Neural cell (in vitro differentiated cells): ENCODE measurements around the gene SHC1.

Source experiments
- EP300 ChIP-seq: fragments of 450-650 bp; conservative IDR thresholded peaks from 2 replicates; pipeline ENCODE4 v1.6.1; 2014; ENCODE audit warnings: antibody characterized with exemption, mild to moderate bottlenecking, moderate library complexity; ENCODE audit not compliant: poor library complexity, severe bottlenecking
- EZH2 ChIP-seq: fragments of 200-600, 300-800 bp; shearing (Covaris generic), sonication (generic); IDR thresholded peaks from 2 replicates; pipeline ENCODE4 v1.6.1; 2014; ENCODE audit warnings: antibody characterized with exemption, low read length, borderline replicate concordance, mild to moderate bottlenecking; ENCODE audit not compliant: insufficient read depth, poor library complexity, severe bottlenecking
- MXI1 ChIP-seq: fragments of 450-650 bp; conservative IDR thresholded peaks from 2 replicates; pipeline ENCODE4 v1.6.1; 2014; ENCODE audit warnings: antibody characterized with exemption, mild to moderate bottlenecking; ENCODE audit not compliant: poor library complexity, severe bottlenecking
- POLR2AphosphoS5 ChIP-seq: IDR thresholded peaks from 2 replicates; pipeline ENCODE4 v1.6.1; 2012
- RAD21 ChIP-seq: fragments of 450-650 bp; conservative IDR thresholded peaks from 2 replicates; pipeline ENCODE4 v1.6.1; 2014; ENCODE audit warnings: antibody characterized with exemption, mild to moderate bottlenecking, moderate library complexity
- SMC3 ChIP-seq: fragments of 450-650 bp; conservative IDR thresholded peaks from 2 replicates; pipeline ENCODE4 v1.6.1; 2014; ENCODE audit warnings: antibody characterized with exemption, mild to moderate bottlenecking, moderate library complexity; ENCODE audit not compliant: poor library complexity
- TAF1 ChIP-seq: IDR thresholded peaks from 2 replicates; pipeline ENCODE4 v1.6.1; 2012; ENCODE audit warnings: low read depth
- TF ChIP-seq, protein P1 (sequence below): fragments of 450-650 bp; IDR thresholded peaks from 2 replicates; pipeline ENCODE4 v1.5.1; 2014; ENCODE audit warnings: antibody characterized with exemption, mild to moderate bottlenecking, moderate library complexity; ENCODE audit not compliant: poor library complexity, severe bottlenecking
- TF ChIP-seq, protein P2 (sequence below): IDR thresholded peaks from 2 replicates; pipeline ENCODE4 v1.6.1; 2012; ENCODE audit warnings: borderline replicate concordance

GRCh38 chr1:154936555-154937084, 33.9 kb downstream of the SHC1 start, which contains the start of gene PMVK:
- TF ChIP-seq, protein P1, sequence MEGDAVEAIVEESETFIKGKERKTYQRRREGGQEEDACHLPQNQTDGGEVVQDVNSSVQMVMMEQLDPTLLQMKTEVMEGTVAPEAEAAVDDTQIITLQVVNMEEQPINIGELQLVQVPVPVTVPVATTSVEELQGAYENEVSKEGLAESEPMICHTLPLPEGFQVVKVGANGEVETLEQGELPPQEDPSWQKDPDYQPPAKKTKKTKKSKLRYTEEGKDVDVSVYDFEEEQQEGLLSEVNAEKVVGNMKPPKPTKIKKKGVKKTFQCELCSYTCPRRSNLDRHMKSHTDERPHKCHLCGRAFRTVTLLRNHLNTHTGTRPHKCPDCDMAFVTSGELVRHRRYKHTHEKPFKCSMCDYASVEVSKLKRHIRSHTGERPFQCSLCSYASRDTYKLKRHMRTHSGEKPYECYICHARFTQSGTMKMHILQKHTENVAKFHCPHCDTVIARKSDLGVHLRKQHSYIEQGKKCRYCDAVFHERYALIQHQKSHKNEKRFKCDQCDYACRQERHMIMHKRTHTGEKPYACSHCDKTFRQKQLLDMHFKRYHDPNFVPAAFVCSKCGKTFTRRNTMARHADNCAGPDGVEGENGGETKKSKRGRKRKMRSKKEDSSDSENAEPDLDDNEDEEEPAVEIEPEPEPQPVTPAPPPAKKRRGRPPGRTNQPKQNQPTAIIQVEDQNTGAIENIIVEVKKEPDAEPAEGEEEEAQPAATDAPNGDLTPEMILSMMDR = peak; percentile 68
- TF ChIP-seq POLR2AphosphoS5 (peak; percentile 82), EZH2 (no peak), RAD21 (peak; percentile 69), TAF1 (peak; percentile 83), EP300 (no peak), MXI1 (peak; percentile 90), SMC3 (peak; percentile 78)
- TF ChIP-seq, protein P2, sequence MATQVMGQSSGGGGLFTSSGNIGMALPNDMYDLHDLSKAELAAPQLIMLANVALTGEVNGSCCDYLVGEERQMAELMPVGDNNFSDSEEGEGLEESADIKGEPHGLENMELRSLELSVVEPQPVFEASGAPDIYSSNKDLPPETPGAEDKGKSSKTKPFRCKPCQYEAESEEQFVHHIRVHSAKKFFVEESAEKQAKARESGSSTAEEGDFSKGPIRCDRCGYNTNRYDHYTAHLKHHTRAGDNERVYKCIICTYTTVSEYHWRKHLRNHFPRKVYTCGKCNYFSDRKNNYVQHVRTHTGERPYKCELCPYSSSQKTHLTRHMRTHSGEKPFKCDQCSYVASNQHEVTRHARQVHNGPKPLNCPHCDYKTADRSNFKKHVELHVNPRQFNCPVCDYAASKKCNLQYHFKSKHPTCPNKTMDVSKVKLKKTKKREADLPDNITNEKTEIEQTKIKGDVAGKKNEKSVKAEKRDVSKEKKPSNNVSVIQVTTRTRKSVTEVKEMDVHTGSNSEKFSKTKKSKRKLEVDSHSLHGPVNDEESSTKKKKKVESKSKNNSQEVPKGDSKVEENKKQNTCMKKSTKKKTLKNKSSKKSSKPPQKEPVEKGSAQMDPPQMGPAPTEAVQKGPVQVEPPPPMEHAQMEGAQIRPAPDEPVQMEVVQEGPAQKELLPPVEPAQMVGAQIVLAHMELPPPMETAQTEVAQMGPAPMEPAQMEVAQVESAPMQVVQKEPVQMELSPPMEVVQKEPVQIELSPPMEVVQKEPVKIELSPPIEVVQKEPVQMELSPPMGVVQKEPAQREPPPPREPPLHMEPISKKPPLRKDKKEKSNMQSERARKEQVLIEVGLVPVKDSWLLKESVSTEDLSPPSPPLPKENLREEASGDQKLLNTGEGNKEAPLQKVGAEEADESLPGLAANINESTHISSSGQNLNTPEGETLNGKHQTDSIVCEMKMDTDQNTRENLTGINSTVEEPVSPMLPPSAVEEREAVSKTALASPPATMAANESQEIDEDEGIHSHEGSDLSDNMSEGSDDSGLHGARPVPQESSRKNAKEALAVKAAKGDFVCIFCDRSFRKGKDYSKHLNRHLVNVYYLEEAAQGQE = peak; percentile 89
